HG03342 (cell line): ENCODE measurements around the gene SLC35A3.
"Not testable (repeated sequence)": the region's sequence is repeated elsewhere in the genome, so short reads cannot be mapped to it uniquely, and the experiment has no call there.

ENCODE experiments used
- ATAC-seq: cut with Tn5 transposase; IDR thresholded peaks from one replicate; pipeline ENCODE4 v1.9.1; 2021; ENCODE audit warnings: mild to moderate bottlenecking, moderate library complexity; ENCODE audit not compliant: unreplicated experiment

The SLC35A3 gene

GRCh38 chr1:100028765-100029164 lies 59.0 kb downstream of the SLC35A3 start:
- no peak for ATAC-seq

DNA sequence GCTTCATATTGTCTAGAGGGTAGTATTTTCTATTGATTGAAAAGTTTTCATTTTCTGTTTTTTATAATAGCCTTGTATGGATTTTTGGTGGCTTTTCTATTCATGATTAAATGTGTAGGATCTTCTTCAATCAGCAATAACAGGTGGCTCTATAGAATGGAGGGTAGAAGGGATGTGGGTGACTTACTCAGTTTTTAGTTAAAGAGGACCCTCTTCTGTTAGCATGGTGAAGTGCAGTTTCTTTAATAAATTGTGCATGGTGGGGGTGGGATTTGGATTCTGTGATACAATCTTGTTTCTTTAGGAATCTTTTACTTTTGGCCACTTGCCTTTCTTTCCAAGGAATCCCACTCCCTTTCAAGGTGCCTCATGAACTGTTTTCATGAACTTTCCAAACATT lies 64.7 kb downstream of the SLC35A3 start:
- ATAC-seq = no peak

DNA sequence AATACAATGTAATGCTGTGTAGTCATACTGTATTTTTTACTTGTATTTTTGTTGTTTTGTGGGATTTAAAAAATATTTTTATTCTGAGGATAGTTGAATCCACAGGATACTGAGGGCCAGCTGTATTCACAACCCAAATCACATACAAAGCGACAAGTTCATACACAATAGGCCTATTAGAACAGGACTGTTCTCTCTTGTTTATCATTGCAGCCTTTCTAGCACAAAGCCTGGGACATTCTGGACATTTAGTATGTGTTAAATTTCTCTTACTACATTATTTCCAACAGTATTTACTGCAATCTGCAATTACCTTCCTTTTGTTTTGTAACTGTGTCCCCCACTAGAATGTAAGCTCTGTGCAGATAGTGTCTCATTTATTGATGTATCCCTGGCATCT lies 65.4 kb downstream of the SLC35A3 start:
- no peak for ATAC-seq

GRCh38 chr1:100036718-100037655 lies 67.2 kb downstream of the SLC35A3 start:
- ATAC-seq = no peak

GRCh38 chr1:100037656-100037926 lies 67.8 kb downstream of the SLC35A3 start:
- ATAC-seq = no peak

DNA sequence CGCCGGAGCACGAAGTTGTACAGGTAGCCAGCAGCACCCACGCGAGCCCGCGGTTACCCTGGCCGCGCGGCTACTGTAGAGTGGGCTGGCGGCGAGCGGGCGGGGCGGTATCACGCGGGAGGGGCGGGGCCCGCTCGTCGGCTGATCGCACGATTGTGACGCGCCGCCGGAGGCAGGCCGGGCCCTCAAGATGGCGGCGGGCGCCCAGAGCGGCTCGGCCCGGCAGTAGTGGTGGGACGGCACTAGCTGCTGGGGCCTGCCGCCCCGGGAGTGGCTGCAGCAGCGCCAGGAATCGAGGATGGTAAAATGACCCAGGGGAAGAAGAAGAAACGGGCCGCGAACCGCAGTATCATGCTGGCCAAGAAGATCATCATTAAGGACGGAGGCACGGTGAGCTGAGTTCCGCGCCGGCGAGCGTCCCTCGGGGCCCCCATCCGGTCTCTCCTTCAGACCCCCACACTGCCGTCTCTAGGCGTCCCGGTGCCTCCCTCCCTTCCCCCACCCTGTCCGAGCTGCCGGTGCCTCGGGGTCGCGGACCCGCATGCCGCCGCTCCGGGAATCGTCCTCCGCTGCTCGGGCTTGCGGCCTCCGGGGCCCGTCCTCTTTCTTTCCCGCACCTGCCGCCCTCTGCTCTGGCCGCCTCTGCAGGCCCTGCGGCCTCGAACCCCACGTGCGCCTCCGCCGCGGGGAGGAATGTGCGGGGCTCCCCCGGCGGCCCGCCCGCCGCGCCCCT lies 68.3 kb downstream of the SLC35A3 start:
- peak; percentile 79 for ATAC-seq

GRCh38 chr1:100038660-100039287 lies 69.0 kb downstream of the SLC35A3 start:
- ATAC-seq = peak; percentile 47

DNA sequence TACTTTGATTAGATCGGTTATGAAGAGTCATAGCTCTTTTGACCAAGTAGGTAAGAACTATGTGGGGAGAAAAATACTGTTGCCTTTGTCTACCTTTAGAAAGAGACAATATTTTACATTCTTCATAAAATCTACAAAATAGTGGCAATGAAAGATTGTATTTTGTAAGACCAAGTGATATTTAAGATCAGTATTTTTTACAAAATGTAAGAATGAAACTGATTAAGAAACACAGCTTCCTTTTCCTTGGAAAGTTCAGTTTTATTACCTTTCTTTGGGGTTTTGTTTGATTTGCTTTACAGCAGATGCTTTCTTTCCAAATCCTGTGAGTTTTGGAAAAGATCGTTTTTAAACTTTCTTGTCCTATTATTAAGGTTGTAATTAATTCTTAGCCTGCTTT lies 69.8 kb downstream of the SLC35A3 start:
- no peak for ATAC-seq

DNA sequence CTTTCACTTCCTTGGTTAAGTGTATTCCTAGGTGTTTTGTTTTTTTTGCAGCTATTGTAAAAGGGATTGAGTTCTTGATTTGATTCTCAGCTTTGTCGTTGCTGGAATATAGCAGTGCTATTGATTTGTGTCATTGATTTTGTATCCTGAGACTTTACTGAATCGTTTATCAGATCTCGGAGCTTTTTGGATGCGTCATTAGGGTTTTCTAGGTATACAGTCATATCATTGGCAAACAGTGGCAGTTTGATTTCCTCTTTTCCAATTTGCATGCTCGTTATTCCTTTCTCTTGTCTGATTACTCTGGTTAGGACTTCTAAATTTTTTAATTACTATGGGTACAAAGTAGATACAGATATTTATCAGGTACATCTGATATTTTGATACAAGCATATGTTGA lies 75.4 kb downstream of the SLC35A3 start:
- ATAC-seq = no peak

- not testable (repeated sequence) for ATAC-seq
These were observed 77.5 kb downstream of the SLC35A3 start for GRCh38 chr1:100047235-100047708.

GRCh38 chr1:100050139-100050538 lies 80.3 kb downstream of the SLC35A3 start:
- ATAC-seq = no peak

DNA sequence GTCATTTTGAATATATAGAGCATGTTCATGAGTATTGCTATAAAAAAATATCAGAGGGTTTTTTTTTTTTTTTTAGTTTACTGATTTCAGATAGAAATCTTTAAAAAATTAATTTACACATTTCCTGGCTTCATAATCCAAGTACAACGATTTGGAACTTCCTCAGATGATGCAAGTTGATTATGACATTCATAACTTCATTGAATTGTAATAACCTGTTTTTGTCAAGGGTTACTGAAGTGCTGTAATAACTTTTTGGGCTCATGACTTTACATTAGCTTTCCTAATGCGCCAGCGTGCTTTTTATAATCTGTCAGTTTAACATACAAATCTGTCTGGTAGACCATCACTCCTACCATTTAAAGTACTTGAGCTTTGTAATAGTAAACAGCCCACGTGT lies 81.6 kb downstream of the SLC35A3 start:
- ATAC-seq = no peak

GRCh38 chr1:100051893-100052292 lies 82.1 kb downstream of the SLC35A3 start:
- ATAC-seq = no peak

GRCh38 chr1:100053119-100053518 lies 83.3 kb downstream of the SLC35A3 start:
- ATAC-seq = no peak

DNA sequence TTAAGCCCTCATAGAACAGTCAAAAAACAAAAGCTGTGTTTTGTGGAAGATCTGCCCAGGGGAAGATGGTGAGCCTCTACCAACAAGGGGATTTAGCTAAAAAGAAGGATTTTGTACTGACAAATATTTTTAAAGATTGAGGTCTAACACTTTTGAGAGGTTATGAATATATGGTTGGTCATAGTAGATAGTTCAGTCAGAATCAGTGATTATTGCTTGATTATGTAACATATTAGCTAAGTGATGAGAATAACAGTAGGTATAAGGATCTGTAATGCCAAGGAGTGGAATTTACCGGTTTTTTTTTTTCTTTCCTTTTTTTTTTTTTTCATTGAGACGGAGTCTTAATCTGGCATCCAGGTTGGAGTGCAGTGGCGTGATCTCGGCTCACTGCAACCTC lies 83.9 kb downstream of the SLC35A3 start:
- no peak for ATAC-seq

DNA sequence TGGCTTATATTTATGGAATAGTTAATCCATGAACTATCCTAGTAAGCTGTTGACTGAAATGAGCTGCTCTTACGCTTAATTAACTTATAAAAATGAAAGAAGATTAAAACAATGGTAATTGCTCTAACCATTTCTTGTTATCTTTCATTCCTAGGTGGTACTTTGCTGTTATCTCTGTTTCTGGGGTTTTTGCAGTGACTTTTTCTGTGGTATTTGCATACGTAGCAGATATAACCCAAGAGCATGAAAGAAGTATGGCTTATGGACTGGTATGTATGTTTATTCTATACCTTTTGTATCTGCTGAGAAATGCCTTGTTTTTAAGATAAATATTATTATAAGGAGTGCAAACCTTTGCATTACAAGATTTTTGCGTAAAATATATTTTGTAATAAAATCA lies 91.9 kb downstream of the SLC35A3 start:
- no peak for ATAC-seq

- no peak for ATAC-seq
These were observed 95.6 kb downstream of the SLC35A3 start for GRCh38 chr1:100065183-100065968.

GRCh38 chr1:100065969-100066227 lies 96.1 kb downstream of the SLC35A3 start:
- no peak for ATAC-seq

GRCh38 chr1:100070201-100070939 lies 100.6 kb downstream of the SLC35A3 start:
- no peak for ATAC-seq

DNA sequence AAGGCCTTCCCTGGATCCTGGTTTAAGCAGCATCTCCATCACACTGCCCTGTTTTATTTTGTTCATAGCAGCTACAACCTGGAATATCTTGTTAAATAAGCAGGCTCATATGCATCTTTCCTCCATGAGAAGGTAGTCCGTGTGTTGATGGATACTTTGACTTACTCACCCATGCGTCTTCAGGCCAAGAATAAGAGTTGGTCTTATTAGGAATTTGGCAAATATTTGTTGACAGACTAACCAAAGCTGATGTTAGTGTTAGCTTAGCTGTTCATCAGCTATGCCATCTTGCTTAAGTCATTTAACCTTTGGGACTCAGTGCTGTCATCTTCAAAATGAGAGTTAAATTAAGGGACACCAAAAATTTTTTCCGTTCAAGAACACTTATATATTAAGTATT lies 103.7 kb downstream of the SLC35A3 start:
- no peak for ATAC-seq
